Kidney capillary endothelial cell (primary cell): ENCODE data around the gene MRPS27.
"Not testable (repeated sequence)": the region's sequence is repeated elsewhere in the genome, so short reads cannot be mapped to it uniquely, and the experiment has no call there.

ENCODE experiments used
- DNase-seq: peaks from one replicate; pipeline ENCODE4 v3.0.0-alpha.2; 2018; ENCODE audit warnings: low spot score

Gene MRPS27

GRCh38 chr5:72202331-72202825 is 117.7 kb downstream of the MRPS27 start:
- DNase-seq = no peak

GRCh38 chr5:72199681-72200080 is 120.4 kb downstream of the MRPS27 start:
- DNase-seq = no peak

GRCh38 chr5:72197393-72197792 is 122.6 kb downstream of the MRPS27 start:
- DNase-seq = no peak

GRCh38 chr5:72195581-72195980 is 124.5 kb downstream of the MRPS27 start:
- no peak for DNase-seq

- no peak for DNase-seq
These were observed 125.2 kb downstream of the MRPS27 start for GRCh38 chr5:72194846-72195245.

- no peak for DNase-seq
These were observed 128.6 kb downstream of the MRPS27 start for GRCh38 chr5:72191404-72191803.

- no peak for DNase-seq
These were observed 130.9 kb downstream of the MRPS27 start for GRCh38 chr5:72189146-72189545.

- no peak for DNase-seq
These were observed 131.9 kb downstream of the MRPS27 start for GRCh38 chr5:72188166-72188565.

GRCh38 chr5:72187388-72188075 is 132.5 kb downstream of the MRPS27 start:
- no peak for DNase-seq

- no peak for DNase-seq
These were observed 134.3 kb downstream of the MRPS27 start for GRCh38 chr5:72185496-72186329.

- no peak for DNase-seq
These were observed 135.6 kb downstream of the MRPS27 start for GRCh38 chr5:72184408-72184807.

GRCh38 chr5:72183101-72183520 is 136.9 kb downstream of the MRPS27 start:
- no peak for DNase-seq

- no peak for DNase-seq
These were observed 137.4 kb downstream of the MRPS27 start for GRCh38 chr5:72182686-72183085.

- DNase-seq = no peak
These were observed 139.1 kb downstream of the MRPS27 start for GRCh38 chr5:72180925-72181324.

GRCh38 chr5:72179816-72180440 is 140.1 kb downstream of the MRPS27 start:
- no peak for DNase-seq

GRCh38 chr5:72179028-72179815 is 140.8 kb downstream of the MRPS27 start:
- no peak for DNase-seq

- no peak for DNase-seq
These were observed 142.5 kb downstream of the MRPS27 start for GRCh38 chr5:72177538-72177937.

- DNase-seq = no peak
These were observed 147.3 kb downstream of the MRPS27 start for GRCh38 chr5:72172786-72173185.

GRCh38 chr5:72171667-72172066 is 148.4 kb downstream of the MRPS27 start:
- DNase-seq = no peak

- DNase-seq = not testable (repeated sequence)
These were observed 148.9 kb downstream of the MRPS27 start for GRCh38 chr5:72171181-72171580.

GRCh38 chr5:72170101-72170500 is 149.9 kb downstream of the MRPS27 start:
- DNase-seq = no peak
